Panc1 (cell line): Measurements from ENCODE around the gene SUDS3. TPM values are rescaled to one million over a fixed set of nuclear protein-coding genes. Genes with fewer than 3 reads are reported as not detected.

ENCODE experiments used
- ATAC-seq: fragments of 200-7000 bp; cut with Tn5 transposase; 2 replicates; pipeline ENCODE4 v1.9.1; 2020; ENCODE audit warnings: mild to moderate bottlenecking, moderate library complexity
- BruUV-seq: library from RNA; stranded (reverse); fragments of 400-500 nt; replicated peaks from 2 replicates; lab custom pipeline; 2021; lab: Mats Ljungman, UMichigan
- CTCF ChIA-PET: fragments of 300-600 bp; sonication (Branson Sonifier 250); formaldehyde crosslinking; loops from one replicate; lab custom pipeline; 2022; ENCODE audit warnings: antibody characterized with exemption; lab: Charles Lee
- POLR2A ChIA-PET: fragments of 300-600 bp; sonication (Branson Sonifier 250); formaldehyde crosslinking; loops from one replicate; lab custom pipeline; 2022; ENCODE audit warnings: antibody characterized with exemption; lab: Charles Lee
- DNase-seq: peaks from one replicate; pipeline ENCODE4 v3.0.0-alpha.2; 2010; ENCODE audit warnings: low read depth, low spot score
- H3K27ac ChIP-seq: 2 replicates; pipeline ENCODE4 v1.5.1; 2011; ENCODE audit warnings: mild to moderate bottlenecking, low read length, inconsistent platforms
- H3K27me3 ChIP-seq: fragments of 200-500 bp; sonication (Bioruptor generic); 2 replicates; pipeline ENCODE4 v1.6.0; 2014; ENCODE audit warnings: low read length, inconsistent platforms; ENCODE audit not compliant: control insufficient read depth, insufficient read depth
- H3K36me3 ChIP-seq: fragments of 200-500 bp; sonication (Bioruptor generic); 2 replicates; pipeline ENCODE4 v1.5.1; 2014; ENCODE audit warnings: inconsistent platforms, mild to moderate bottlenecking, low read length, moderate library complexity; ENCODE audit not compliant: control insufficient read depth, insufficient read depth
- H3K4me1 ChIP-seq: 2 replicates; pipeline ENCODE4 v1.5.1; 2011; ENCODE audit warnings: inconsistent platforms, mild to moderate bottlenecking, low read length, moderate library complexity; ENCODE audit not compliant: control insufficient read depth, insufficient read depth
- H3K4me3 ChIP-seq, 2 experiments: 2 replicates each; pipeline ENCODE4 v1.5.1; 2011 to 2012; ENCODE audit warnings: low read depth in 2 of 2, low read length in 2 of 2, mild to moderate bottlenecking in 2 of 2, inconsistent platforms in 1 of 2, moderate library complexity in 1 of 2
- H3K9me3 ChIP-seq: fragments of 200-500 bp; sonication (Bioruptor generic); 2 replicates; pipeline ENCODE4 v1.5.1; 2014; ENCODE audit warnings: low read depth, mild to moderate bottlenecking, inconsistent platforms, low read length, moderate library complexity; ENCODE audit not compliant: control insufficient read depth, insufficient read depth
- POLR2AphosphoS5 ChIP-seq: IDR thresholded peaks from 2 replicates; pipeline ENCODE4 v1.6.1; 2012; ENCODE audit warnings: mild to moderate bottlenecking, low read depth, low read length, moderate library complexity
- SIN3A ChIP-seq: IDR thresholded peaks from 2 replicates; pipeline ENCODE4 v1.6.1; 2012; ENCODE audit warnings: low read depth, mild to moderate bottlenecking, low read length, moderate library complexity, borderline replicate concordance; ENCODE audit not compliant: insufficient read depth
- TCF7L2 ChIP-seq: IDR thresholded peaks from 2 replicates; pipeline ENCODE4 v1.6.1; 2011; ENCODE audit warnings: mild to moderate bottlenecking, low read depth, low read length, inconsistent platforms
- in situ Hi-C: cut with HindIII; loops from 2 replicates; pipeline ENCODE4 v1.10.0; 2016; ENCODE audit warnings: low sequenced_read_pairs, low pct_unique_long_range_greater_than_20kb
- intact Hi-C: fragments of 100-400 bp; cut with micrococcal nuclease; formaldehyde crosslinking; loops from one replicate; pipeline ENCODE4 v1.10.0; 2022; ENCODE audit not compliant: unreplicated experiment
- total RNA-seq: library from RNA; stranded (reverse); gene quantifications from one replicate; pipeline ENCODE4 v1.2.1, GENCODE V29; 2021; ENCODE audit not compliant: unreplicated experiment
- TF ChIP-seq, protein P1 (sequence below), 2 experiments: IDR thresholded peaks; 2 replicates each; pipeline ENCODE4 v1.6.1; 2011 to 2012; ENCODE audit warnings: low read depth in 2 of 2, control low read depth in 1 of 2, low read length in 1 of 2, mild to moderate bottlenecking in 1 of 2, moderate library complexity in 1 of 2; ENCODE audit not compliant: insufficient read depth in 1 of 2
- TF ChIP-seq, protein P2 (sequence below): fragments of 450-650 bp; IDR thresholded peaks from 2 replicates; pipeline ENCODE4 v1.5.1; 2017; ENCODE audit warnings: mild to moderate bottlenecking

Gene SUDS3
- total RNA-seq, 1 experiment from 2014 or later = 37.4 TPM

- no TSS peak for BruUV-seq
- intact Hi-C loops (no loop called here), in situ Hi-C loops (no loop called here)
- Histone ChIP-seq H3K27me3 (no peaks in the 10 kb centered on the region), H3K9me3 (no peaks in the 10 kb centered on the region), H3K36me3 (no peaks in the 10 kb centered on the region), H3K4me1 (peaks cover 5% of the 10 kb centered on the region; the same call in 1 of the 2 replicates), H3K27ac (peak overlapping the region; percentile 7; the same call in 1 of the 2 replicates), H3K4me3 (no peak overlapping the region)
- CTCF ChIA-PET = no interaction called here
- no peak for TF ChIP-seq SIN3A
- TF ChIP-seq, protein P1, sequence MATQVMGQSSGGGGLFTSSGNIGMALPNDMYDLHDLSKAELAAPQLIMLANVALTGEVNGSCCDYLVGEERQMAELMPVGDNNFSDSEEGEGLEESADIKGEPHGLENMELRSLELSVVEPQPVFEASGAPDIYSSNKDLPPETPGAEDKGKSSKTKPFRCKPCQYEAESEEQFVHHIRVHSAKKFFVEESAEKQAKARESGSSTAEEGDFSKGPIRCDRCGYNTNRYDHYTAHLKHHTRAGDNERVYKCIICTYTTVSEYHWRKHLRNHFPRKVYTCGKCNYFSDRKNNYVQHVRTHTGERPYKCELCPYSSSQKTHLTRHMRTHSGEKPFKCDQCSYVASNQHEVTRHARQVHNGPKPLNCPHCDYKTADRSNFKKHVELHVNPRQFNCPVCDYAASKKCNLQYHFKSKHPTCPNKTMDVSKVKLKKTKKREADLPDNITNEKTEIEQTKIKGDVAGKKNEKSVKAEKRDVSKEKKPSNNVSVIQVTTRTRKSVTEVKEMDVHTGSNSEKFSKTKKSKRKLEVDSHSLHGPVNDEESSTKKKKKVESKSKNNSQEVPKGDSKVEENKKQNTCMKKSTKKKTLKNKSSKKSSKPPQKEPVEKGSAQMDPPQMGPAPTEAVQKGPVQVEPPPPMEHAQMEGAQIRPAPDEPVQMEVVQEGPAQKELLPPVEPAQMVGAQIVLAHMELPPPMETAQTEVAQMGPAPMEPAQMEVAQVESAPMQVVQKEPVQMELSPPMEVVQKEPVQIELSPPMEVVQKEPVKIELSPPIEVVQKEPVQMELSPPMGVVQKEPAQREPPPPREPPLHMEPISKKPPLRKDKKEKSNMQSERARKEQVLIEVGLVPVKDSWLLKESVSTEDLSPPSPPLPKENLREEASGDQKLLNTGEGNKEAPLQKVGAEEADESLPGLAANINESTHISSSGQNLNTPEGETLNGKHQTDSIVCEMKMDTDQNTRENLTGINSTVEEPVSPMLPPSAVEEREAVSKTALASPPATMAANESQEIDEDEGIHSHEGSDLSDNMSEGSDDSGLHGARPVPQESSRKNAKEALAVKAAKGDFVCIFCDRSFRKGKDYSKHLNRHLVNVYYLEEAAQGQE (IDR thresholded peaks at IDR 0.05; ENCODE audit: insufficient read depth in 1 of 2, low read depth in 2 of 2, low read length in 1 of 2) = no peak
- no peak for TF ChIP-seq POLR2AphosphoS5
- TF ChIP-seq, protein P2, sequence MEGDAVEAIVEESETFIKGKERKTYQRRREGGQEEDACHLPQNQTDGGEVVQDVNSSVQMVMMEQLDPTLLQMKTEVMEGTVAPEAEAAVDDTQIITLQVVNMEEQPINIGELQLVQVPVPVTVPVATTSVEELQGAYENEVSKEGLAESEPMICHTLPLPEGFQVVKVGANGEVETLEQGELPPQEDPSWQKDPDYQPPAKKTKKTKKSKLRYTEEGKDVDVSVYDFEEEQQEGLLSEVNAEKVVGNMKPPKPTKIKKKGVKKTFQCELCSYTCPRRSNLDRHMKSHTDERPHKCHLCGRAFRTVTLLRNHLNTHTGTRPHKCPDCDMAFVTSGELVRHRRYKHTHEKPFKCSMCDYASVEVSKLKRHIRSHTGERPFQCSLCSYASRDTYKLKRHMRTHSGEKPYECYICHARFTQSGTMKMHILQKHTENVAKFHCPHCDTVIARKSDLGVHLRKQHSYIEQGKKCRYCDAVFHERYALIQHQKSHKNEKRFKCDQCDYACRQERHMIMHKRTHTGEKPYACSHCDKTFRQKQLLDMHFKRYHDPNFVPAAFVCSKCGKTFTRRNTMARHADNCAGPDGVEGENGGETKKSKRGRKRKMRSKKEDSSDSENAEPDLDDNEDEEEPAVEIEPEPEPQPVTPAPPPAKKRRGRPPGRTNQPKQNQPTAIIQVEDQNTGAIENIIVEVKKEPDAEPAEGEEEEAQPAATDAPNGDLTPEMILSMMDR = no peak
- TF ChIP-seq TCF7L2 = no peak
- POLR2A ChIA-PET = no interaction called here
- DNase-seq (no peak), ATAC-seq (peak; percentile 71; the same call in 1 of the 2 replicates)
Measured at GRCh38 chr12:118330421-118331018, 45.8 kb upstream of the SUDS3 start.

DNA sequence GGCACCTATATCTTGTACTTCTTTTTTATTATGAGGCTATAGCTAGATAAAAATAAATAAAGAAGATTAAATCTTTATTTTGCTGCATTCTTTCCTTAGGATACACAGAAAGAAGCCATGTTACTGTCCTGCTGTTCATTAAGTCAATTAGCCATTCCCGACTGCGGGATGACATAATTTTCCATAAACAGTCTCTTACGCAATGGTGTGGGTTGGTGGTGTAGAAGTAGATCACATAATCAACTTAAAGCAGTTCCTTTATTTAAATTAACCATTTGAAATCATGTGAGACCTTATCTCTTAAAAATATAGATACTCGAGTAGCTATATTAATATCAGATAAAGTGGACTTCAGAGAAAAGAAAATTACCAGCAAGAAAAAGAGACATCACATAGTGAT, 43.8 kb upstream of the SUDS3 start:
- no peaks in the 10 kb centered on the region for H3K27me3 ChIP-seq
- ChIA-PET POLR2A (no interaction called here), CTCF (no interaction called here)
- H3K9me3 ChIP-seq = no peaks in the 10 kb centered on the region
- H3K4me1 ChIP-seq = peaks cover 19% of the 10 kb centered on the region
- no peaks in the 10 kb centered on the region for H3K36me3 ChIP-seq
- DNase-seq (no peak), ATAC-seq (no peak)
- intact Hi-C loops = no loop called here
- H3K4me3 ChIP-seq = no peak overlapping the region
- in situ Hi-C loops = no loop called here
- TF ChIP-seq TCF7L2 (no peak), SIN3A (no peak), POLR2AphosphoS5 (no peak)
- TF ChIP-seq, protein P2 = no peak
- TF ChIP-seq, protein P1 (IDR thresholded peaks at IDR 0.05; ENCODE audit: insufficient read depth in 1 of 2, low read depth in 2 of 2, low read length in 1 of 2) = no peak
- H3K27ac ChIP-seq = no peak overlapping the region; the same call in 1 of the 2 replicates
- BruUV-seq = no TSS peak
